CD4-positive, alpha-beta T cell treated with Interferon alpha-2 for 1 hour (primary cell): ENCODE measurements around the gene LMTK3.

Experiments
- DNase-seq, 2 donors: peaks; one replicate each; pipeline ENCODE4 v3.0.0-alpha.2; 2020 to 2022

Gene LMTK3

DNA sequence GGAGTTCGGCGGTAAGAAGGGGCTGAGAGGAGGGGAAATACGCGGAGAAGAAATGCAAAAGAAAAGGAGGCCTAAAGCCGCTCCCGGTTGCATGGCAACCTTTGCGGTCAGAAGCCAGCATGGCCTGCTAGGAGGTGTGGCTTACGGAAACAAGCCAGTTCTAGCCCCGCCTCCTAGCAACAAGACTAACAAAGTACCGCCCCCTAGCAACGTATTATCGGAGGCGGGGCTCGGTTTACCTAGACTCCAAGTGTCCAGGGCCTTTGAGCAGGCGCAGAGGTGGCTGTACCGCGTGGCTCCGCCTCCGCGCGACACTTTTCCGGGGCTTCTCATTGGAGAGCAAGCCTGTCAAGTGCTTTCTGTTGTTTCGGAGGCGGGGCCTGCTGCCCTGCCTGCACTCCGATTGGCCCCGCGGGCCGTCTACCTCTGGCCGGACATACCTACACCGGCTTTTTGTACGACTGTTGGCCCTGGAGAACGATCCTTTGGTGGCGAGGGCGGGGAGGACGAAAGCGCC lies 42.8 kb downstream of the LMTK3 start:
- DNase-seq: peak; percentile 100

- DNase-seq: no peak
Observed at GRCh38 chr19:48466561-48467325, 44.9 kb downstream of the LMTK3 start.

- no peak for DNase-seq
Observed at GRCh38 chr19:48465215-48465614, 46.4 kb downstream of the LMTK3 start.

GRCh38 chr19:48461982-48462655 lies 49.5 kb downstream of the LMTK3 start:
- no peak for DNase-seq

- no peak for DNase-seq
Observed at GRCh38 chr19:48461651-48461981, 50.0 kb downstream of the LMTK3 start.

- no peak for DNase-seq
Observed at GRCh38 chr19:48458016-48458415, 53.6 kb downstream of the LMTK3 start.

- no peak for DNase-seq
Observed at GRCh38 chr19:48456864-48457263, 54.8 kb downstream of the LMTK3 start.

DNA sequence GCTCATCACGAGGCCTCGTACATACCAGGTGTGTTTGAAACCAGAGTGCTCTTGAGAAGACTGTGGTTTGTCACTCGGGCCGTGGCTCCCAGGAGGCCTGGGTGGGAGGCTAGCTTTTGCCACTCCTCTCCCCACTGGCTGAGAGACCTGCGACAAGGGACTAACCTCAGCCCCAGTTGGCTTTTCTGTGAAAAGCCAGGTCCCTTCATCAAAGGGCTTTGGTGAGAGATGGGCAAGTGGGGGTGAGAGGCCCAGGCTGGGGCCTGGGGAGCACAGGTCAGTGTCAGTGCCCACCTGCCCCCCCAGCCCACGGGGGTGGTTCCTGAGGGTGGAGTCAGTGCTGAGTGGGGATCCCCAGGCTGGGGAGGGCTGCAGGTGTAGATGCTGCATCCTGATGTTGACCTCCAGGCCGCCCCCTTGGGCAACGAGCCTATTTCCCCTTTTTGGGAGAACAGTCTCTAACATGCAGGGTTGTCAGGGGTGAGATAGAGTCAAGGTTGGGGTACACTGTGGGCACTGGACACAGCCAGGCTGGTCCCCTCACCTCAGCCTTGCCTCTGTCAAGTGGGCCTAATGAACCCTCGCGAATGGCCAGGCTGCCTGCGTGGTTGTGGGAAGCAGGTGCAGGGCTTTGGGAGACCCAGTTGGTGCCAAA lies 55.6 kb downstream of the LMTK3 start:
- no peak for DNase-seq

GRCh38 chr19:48455171-48455907 lies 56.3 kb downstream of the LMTK3 start, which contains the start of gene KCNJ14:
TSS of gene KCNJ14 (plus strand) at chr19:48455574. CDS start at chr19:48461725, 6,151 bp downstream.
- DNase-seq: no peak

DNA sequence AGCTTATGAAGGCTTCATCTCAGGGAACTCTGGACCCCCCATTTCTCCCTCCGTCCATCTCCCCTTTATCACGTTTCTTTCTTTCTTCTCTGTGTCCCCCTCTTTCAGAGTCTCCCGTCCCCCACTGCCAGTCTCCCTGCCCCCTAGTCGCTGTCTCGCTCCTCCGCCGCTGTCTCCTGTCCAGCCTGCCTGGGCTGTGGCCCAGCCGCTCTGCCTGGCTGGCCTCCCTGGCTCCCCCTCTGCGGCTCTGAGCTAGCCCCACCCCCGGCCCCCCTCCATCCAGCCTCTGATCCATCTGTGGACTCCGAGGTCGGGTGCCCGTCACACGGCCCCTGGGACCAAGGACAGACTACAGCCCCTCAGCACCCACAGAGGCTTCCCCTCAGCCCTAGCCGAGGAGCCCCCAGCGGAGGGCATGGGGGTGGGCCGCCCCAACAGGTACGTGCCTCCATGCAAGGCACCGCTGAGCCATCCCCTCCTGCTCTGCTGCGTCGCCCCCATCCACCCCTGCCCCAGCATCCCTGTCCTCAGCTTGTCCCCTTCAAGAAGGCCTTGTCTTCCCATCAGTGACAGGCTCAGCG lies 57.4 kb downstream of the LMTK3 start:
- DNase-seq: no peak

GRCh38 chr19:48452289-48453190 lies 59.1 kb downstream of the LMTK3 start:
- no peak for DNase-seq

DNA sequence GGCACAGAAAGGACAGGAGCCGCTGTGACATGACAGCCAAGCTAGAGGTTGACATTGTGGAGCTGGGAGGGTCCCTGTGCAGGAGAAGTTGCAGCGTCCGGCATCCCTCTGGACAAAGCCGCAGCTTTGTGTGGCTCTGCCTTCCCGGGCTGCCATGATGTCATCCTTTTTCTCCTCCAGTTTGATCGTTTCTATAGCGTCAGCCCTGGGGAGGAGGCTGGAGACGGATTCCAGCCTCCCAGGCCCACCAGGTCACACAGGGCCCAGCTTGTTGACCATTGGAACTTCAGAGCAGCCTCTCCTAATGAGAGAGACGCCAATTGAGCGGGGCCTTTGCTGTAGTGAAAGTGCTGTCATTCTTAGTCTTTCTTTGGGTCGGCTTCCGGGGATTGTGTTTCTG lies 60.0 kb downstream of the LMTK3 start:
- no peak for DNase-seq

DNA sequence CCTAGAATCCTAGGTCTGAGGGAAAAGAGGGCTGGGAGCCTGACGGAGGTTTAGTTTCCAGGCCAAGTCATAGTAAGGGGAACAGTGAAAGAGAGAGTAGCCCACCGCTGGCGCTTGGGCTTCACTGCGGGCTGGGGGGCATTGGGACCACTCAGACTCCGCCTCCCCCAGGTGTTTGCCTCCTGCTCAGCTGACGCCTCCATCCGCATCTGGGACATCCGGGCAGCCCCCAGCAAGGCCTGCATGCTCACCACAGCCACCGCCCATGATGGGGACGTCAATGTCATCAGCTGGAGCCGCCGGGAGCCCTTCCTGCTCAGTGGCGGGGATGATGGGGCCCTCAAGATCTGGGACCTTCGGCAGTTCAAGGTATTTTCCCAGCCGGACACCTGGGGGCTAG lies 60.8 kb downstream of the LMTK3 start:
- no peak for DNase-seq

DNA sequence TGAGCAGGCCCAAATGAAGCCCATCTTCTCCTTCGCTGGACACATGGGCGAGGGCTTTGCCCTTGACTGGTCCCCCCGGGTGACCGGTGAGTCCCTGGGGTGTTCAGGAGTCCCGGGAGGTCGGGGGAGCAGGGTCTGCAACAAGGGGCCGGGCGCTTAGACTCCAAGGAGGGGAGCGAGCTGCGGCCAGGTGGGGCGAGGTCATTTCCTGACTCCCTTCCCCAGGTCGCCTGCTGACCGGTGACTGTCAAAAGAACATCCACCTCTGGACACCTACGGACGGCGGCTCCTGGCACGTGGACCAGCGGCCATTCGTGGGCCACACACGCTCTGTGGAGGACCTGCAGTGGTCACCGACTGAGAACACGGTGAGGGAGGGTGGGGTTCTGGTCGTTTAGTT lies 61.2 kb downstream of the LMTK3 start:
- no peak for DNase-seq

DNA sequence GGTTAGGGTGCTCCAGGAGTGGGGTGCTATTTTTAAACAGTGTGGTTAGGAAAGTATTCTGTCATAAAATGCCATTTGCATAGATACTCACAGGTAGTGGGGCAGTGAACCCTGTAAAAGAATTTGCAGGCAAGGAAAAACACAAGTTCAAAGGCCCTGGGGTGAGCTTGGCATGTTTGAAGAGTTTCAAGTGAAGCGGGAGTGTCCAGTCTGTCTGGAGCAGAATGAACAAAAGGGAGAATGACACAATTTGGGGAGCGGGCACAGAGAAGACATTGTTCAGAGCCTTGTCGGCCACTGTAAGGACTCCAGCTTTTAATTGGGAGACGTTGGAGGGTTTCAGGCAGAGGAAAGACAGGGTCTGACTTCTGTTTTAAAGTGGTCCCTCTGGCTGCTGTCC lies 63.1 kb downstream of the LMTK3 start:
- no peak for DNase-seq

DNA sequence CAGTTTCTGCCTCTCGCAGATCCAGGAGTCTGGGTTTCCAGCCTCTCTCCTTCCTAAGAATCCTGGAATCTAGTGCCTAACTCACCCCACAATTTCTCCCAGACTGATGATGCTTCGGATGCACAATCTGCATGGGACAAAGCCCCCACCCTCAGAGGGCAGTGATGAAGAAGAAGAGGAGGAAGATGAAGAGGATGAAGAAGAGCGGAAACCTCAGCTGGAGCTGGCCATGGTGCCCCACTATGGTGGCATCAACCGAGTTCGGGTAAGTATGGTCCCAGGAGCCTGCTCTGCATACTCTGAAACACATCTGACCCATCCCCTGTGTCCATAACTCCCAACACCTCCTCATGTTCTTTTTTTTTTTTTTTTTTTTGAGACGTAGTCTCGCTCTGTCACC lies 65.1 kb downstream of the LMTK3 start:
- DNase-seq: no peak

DNA sequence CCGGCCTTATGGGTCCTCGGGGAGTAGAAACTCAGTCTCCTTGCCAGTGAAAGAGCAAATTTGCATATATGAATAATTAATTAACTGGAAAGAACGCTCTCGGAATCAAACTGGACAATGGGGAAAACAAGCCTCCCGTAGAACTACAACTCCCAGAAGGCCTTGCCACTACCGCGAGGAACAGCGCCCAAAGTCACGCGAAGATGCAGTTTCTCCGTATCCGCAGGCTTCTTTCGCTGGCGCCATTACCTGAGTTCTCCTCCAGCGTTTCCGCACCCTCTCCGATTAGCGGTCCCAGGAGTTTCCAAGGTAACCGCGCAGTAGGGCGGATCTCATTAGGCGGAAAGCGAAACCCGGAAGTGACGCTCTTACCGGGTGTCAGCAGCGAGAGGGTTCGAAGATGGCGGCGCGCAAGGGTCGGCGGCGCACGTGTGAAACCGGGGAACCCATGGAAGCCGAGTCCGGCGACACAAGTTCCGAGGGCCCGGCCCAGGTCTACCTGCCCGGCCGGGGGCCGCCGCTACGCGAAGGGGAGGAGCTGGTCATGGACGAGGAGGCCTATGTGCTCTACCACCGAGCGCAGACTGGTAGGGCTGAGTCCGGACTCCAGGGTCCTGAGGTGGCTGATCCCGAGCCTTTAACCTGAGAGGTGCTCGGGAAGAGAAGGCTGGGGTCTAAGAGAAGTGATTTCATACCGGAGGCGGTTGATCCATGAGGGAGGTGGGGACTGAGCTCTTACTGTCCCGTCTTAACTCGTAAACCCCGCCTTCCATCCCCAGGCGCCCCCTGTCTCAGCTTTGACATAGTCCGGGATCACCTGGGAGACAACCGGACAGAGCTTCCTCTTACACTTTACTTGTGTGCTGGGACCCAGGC lies 65.8 kb downstream of the LMTK3 start, which contains the start of gene GRWD1:
Gene GRWD1 (plus strand): TSS at position 378 of the 876 bp plus-strand sequence. CDS start 23 bp downstream, at position 401.
- peak; percentile 95 to 97 for DNase-seq

DNA sequence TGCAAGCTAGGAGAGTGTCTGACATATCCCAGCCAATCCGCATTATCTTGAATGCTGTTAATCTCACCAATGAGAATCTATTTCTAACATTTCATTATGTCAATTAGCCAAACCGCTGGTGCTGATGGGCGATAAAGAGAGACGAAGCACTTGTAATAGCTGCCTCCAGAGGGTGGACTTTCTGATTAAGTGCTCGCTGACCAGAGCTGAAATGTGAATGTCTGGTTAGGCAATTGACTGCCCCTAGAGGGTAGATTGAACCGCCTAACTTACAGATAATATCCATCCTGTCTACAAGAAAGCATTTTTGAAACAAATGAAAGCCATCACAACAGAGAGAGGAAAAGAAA lies 66.4 kb downstream of the LMTK3 start:
- DNase-seq: peak; percentile 15 to 60

- DNase-seq: no peak
Observed at GRCh38 chr19:48444936-48445200, 66.8 kb downstream of the LMTK3 start.

DNA sequence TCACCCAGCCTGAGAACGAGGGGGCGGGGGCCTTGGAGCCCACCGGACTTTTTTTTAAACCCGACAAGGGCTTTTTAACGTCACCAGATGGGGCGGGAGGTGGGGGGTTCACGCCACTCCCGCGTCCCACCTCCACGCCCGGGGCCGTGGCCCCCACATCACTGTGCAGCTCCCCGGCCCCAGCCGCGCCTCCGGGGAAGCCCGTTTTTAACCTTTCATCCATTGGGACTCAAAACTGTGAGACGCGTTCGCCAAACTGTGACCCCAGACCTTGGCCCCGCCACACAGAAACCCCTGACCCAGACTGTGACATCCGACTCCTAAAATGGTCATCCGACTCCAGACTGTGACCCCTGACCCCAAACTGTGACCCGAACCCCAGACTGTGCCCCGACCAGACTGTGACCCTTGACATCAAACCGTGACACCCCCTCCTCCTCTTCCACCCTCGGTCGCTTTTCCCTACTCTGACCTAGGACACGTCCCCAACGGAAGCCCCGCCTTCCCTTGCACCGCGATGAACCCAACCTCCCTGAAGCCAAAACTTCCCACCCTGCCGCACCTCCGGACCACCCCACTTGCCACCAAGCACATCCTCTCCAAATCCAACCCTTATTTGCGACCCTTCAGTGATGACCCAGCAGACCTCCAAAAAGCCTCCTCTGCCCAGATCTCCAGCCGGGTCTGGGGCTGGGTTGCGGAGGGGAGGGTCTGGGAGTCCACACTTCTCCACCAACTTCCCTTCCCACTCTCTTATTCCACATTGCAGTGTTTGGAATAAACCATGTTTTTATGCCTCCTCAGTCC lies 67.3 kb downstream of the LMTK3 start:
- peak in 1 of 2 donors; percentile 18 for DNase-seq
